HL-60 (cell line): ENCODE measurements around the gene MRPL28.

Source experiments
- CTCF ChIP-seq: IDR thresholded peaks from one replicate; pipeline ENCODE4 v1.5.1; 2011; ENCODE audit warnings: low read length, control low read depth, inconsistent platforms; ENCODE audit not compliant: insufficient read depth
- GABPA ChIP-seq: IDR thresholded peaks from 2 replicates; pipeline ENCODE4 v1.6.1; 2012; ENCODE audit warnings: low read depth
- POLR2AphosphoS5 ChIP-seq: IDR thresholded peaks from 2 replicates; pipeline ENCODE4 v1.6.1; 2012; ENCODE audit warnings: low read depth
- REST ChIP-seq: IDR thresholded peaks from 2 replicates; pipeline ENCODE4 v1.6.1; 2012; ENCODE audit warnings: low read depth; ENCODE audit not compliant: insufficient replicate concordance
- SPI1 ChIP-seq: IDR thresholded peaks from 2 replicates; pipeline ENCODE4 v1.6.1; 2012; ENCODE audit warnings: low read depth, mild to moderate bottlenecking, borderline replicate concordance

- peak; percentile 94 for TF ChIP-seq CTCF
- no peak for TF ChIP-seq REST
- no peak for TF ChIP-seq POLR2AphosphoS5
- TF ChIP-seq GABPA = no peak
- TF ChIP-seq SPI1 = no peak
Observed at GRCh38 chr16:391885-392335, 21.6 kb upstream of the MRPL28 start.
